ENCODE data around the gene DNHD1. TPM values are rescaled to one million over a fixed set of nuclear protein-coding genes. Genes with fewer than 3 reads are reported as not detected.

DNHD1 gene
- total and polyA plus RNA-seq, 9 of the 15 experiments (the other 6 are each of a cell fraction or from before 2014, with no cell fraction given): 0.82 to 9.7 (median 3.8) TPM

- TF ChIP-seq, protein P1, sequence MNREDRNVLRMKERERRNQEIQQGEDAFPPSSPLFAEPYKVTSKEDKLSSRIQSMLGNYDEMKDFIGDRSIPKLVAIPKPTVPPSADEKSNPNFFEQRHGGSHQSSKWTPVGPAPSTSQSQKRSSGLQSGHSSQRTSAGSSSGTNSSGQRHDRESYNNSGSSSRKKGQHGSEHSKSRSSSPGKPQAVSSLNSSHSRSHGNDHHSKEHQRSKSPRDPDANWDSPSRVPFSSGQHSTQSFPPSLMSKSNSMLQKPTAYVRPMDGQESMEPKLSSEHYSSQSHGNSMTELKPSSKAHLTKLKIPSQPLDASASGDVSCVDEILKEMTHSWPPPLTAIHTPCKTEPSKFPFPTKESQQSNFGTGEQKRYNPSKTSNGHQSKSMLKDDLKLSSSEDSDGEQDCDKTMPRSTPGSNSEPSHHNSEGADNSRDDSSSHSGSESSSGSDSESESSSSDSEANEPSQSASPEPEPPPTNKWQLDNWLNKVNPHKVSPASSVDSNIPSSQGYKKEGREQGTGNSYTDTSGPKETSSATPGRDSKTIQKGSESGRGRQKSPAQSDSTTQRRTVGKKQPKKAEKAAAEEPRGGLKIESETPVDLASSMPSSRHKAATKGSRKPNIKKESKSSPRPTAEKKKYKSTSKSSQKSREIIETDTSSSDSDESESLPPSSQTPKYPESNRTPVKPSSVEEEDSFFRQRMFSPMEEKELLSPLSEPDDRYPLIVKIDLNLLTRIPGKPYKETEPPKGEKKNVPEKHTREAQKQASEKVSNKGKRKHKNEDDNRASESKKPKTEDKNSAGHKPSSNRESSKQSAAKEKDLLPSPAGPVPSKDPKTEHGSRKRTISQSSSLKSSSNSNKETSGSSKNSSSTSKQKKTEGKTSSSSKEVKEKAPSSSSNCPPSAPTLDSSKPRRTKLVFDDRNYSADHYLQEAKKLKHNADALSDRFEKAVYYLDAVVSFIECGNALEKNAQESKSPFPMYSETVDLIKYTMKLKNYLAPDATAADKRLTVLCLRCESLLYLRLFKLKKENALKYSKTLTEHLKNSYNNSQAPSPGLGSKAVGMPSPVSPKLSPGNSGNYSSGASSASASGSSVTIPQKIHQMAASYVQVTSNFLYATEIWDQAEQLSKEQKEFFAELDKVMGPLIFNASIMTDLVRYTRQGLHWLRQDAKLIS (CRISPR knock-in tag; IDR thresholded peaks at IDR 0.05): 0 out of 2 replicates have a peak, but pooled peaks have one; percentile 70
- no peak for TF ChIP-seq COPS2 (conservative IDR thresholded peaks at IDR 0.05)
- TF ChIP-seq MNT (conservative IDR thresholded peaks at IDR 0.05): peak; percentile 48 to 82
- no peak for TF ChIP-seq MCM7 (IDR thresholded peaks at IDR 0.05)
- no peak for TF ChIP-seq POLR3G (IDR thresholded peaks at IDR 0.05; ENCODE audit: extremely low read depth, insufficient read length, insufficient replicate concordance)
- TF ChIP-seq MLX (CRISPR knock-in tag; conservative IDR thresholded peaks at IDR 0.05): no peak
- peak; percentile 42; the same call in 1 of the 2 replicates for TF ChIP-seq EGR1 (conservative IDR thresholded peaks at IDR 0.05)
- TF ChIP-seq ZNF217 (CRISPR knock-in tag; IDR thresholded peaks at IDR 0.05): no peak
- TF ChIP-seq SAP30 (IDR thresholded peaks at IDR 0.05; ENCODE audit: borderline replicate concordance, insufficient read depth, low read depth, low read length, poor library complexity, severe bottlenecking): peak; percentile 60
- TF ChIP-seq ZFP91 (CRISPR knock-in tag; IDR thresholded peaks at IDR 0.05): no peak
- TF ChIP-seq U2AF1 (optimal IDR thresholded peaks at IDR 0.05; ENCODE audit: low read depth, low read length): no peak
- peak; percentile 66; the same call in 1 of the 2 replicates for TF ChIP-seq GABPB1 (CRISPR knock-in tag; IDR thresholded peaks at IDR 0.05)
- TF ChIP-seq TFAP4 (CRISPR knock-in tag; IDR thresholded peaks at IDR 0.05; ENCODE audit: borderline replicate concordance): peak; percentile 99
- no peak for TF ChIP-seq TARDBP (IDR thresholded peaks at IDR 0.05)
Measured at GRCh38 chr11:6618117-6619003, 121.3 kb downstream of the DNHD1 start (continued).
